ENCODE data around the gene PDE4D.
A peak's percentile ranks its signal among the peaks of the same experiment; 100 is the strongest.
"Not testable (repeated sequence)": the region's sequence is repeated elsewhere in the genome, so short reads cannot be mapped to it uniquely, and the experiment has no call there.

PDE4D gene

GRCh38 chr5:59401637-59402036 is 491.9 kb downstream of the PDE4D start:
- Histone ChIP-seq H3K4me2 (ENCODE audit: low read depth, low read length) (no peak overlapping the region), H3F3A (ENCODE audit: insufficient read depth, low read length) (no peaks in the 10 kb centered on the region), H3K79me2 (ENCODE audit: low read length) (no peaks in the 10 kb centered on the region), H3K27me3 (replicated peaks; ENCODE audit: insufficient read depth, low read length) (no peaks in the 10 kb centered on the region), H3K9me2 (replicated peaks; ENCODE audit: insufficient read depth, low read length) (no peaks in the 10 kb centered on the region), H3K36me3 (replicated peaks; ENCODE audit: insufficient read depth, low read length) (no peaks in the 10 kb centered on the region), H2AFZ (ENCODE audit: low read length) (no peak overlapping the region), H3K9me3 (replicated peaks; ENCODE audit: insufficient read depth, low read length) (no peaks in the 10 kb centered on the region), H3K4me3 (ENCODE audit: low read length) (no peak overlapping the region), H3K27ac (ENCODE audit: low read length) (no peak overlapping the region), H4K20me1 (ENCODE audit: insufficient read depth, low read length) (no peaks in the 10 kb centered on the region), H3K9ac (ENCODE audit: low read length) (no peak overlapping the region), H3K4me1 (ENCODE audit: low read length) (no peaks in the 10 kb centered on the region)
- DNase-seq: no peak
- TF ChIP-seq EZH2 (optimal IDR thresholded peaks at IDR 0.05; ENCODE audit: low read depth, low read length) (no peak), EZH2phosphoT487 (IDR thresholded peaks at IDR 0.05; ENCODE audit: low read length) (no peak), CTCF (IDR thresholded peaks at IDR 0.05; ENCODE audit: low read length) (no peak)

GRCh38 chr5:59394956-59395355 is 498.6 kb downstream of the PDE4D start:
- H3K27ac ChIP-seq (ENCODE audit: low read length); H3K9me2 ChIP-seq (replicated peaks; ENCODE audit: insufficient read depth, low read length); DNase-seq; H2AFZ ChIP-seq (ENCODE audit: low read length); H3K9me3 ChIP-seq (replicated peaks; ENCODE audit: insufficient read depth, low read length); H3K27me3 ChIP-seq (replicated peaks; ENCODE audit: insufficient read depth, low read length); H3K4me3 ChIP-seq (ENCODE audit: low read length); H4K20me1 ChIP-seq (ENCODE audit: insufficient read depth, low read length); H3F3A ChIP-seq (ENCODE audit: insufficient read depth, low read length); H3K9ac ChIP-seq (ENCODE audit: low read length); H3K79me2 ChIP-seq (ENCODE audit: low read length); H3K4me2 ChIP-seq (ENCODE audit: low read depth, low read length); H3K36me3 ChIP-seq (replicated peaks; ENCODE audit: insufficient read depth, low read length): not testable (repeated sequence)
- H3K4me1 ChIP-seq (ENCODE audit: low read length): peaks cover 11% of the 10 kb centered on the region; the same call in 1 of the 2 replicates

- H3K27me3 ChIP-seq (replicated peaks; ENCODE audit: insufficient read depth, low read length): no peaks in the 10 kb centered on the region
- H3K36me3 ChIP-seq (replicated peaks; ENCODE audit: insufficient read depth, low read length): no peaks in the 10 kb centered on the region
- no peak overlapping the region for H2AFZ ChIP-seq (ENCODE audit: low read length)
- H3K4me2 ChIP-seq (ENCODE audit: low read depth, low read length): peak overlapping the region; percentile 34; the same call in 1 of the 2 replicates
- no peaks in the 10 kb centered on the region for H3K79me2 ChIP-seq (ENCODE audit: low read length)
- peaks cover 6% of the 10 kb centered on the region; the same call in 1 of the 2 replicates for H3F3A ChIP-seq (ENCODE audit: insufficient read depth, low read length)
- peak; percentile 19 for DNase-seq
- H3K9me2 ChIP-seq (replicated peaks; ENCODE audit: insufficient read depth, low read length): no peaks in the 10 kb centered on the region
- no peak overlapping the region for H3K4me3 ChIP-seq (ENCODE audit: low read length)
- peak overlapping the region; percentile 21; the same call in 1 of the 2 replicates for H3K27ac ChIP-seq (ENCODE audit: low read length)
- no peaks in the 10 kb centered on the region for H3K9me3 ChIP-seq (replicated peaks; ENCODE audit: insufficient read depth, low read length)
- H3K9ac ChIP-seq (ENCODE audit: low read length): no peak overlapping the region
- TF ChIP-seq CTCF (IDR thresholded peaks at IDR 0.05; ENCODE audit: low read length): no peak
- no peaks in the 10 kb centered on the region for H4K20me1 ChIP-seq (ENCODE audit: insufficient read depth, low read length)
- peaks cover 11% of the 10 kb centered on the region; the same call in 1 of the 2 replicates for H3K4me1 ChIP-seq (ENCODE audit: low read length)
Measured at GRCh38 chr5:59393585-59394420, 499.7 kb downstream of the PDE4D start.

- H3K36me3 ChIP-seq (replicated peaks; ENCODE audit: insufficient read depth, low read length): no peaks in the 10 kb centered on the region
- H4K20me1 ChIP-seq (ENCODE audit: insufficient read depth, low read length): no peaks in the 10 kb centered on the region
- no peak overlapping the region for H3K27ac ChIP-seq (ENCODE audit: low read length)
- H3K9me2 ChIP-seq (replicated peaks; ENCODE audit: insufficient read depth, low read length): no peaks in the 10 kb centered on the region
- H2AFZ ChIP-seq (ENCODE audit: low read length): no peak overlapping the region
- no peaks in the 10 kb centered on the region for H3K79me2 ChIP-seq (ENCODE audit: low read length)
- no peak overlapping the region for H3K4me3 ChIP-seq (ENCODE audit: low read length)
- no peak for TF ChIP-seq EZH2 (optimal IDR thresholded peaks at IDR 0.05; ENCODE audit: low read depth, low read length)
- TF ChIP-seq EZH2phosphoT487 (IDR thresholded peaks at IDR 0.05; ENCODE audit: low read length): no peak
- no peak for TF ChIP-seq CTCF (IDR thresholded peaks at IDR 0.05; ENCODE audit: low read length)
- no peak overlapping the region for H3K9ac ChIP-seq (ENCODE audit: low read length)
- no peak overlapping the region for H3K4me2 ChIP-seq (ENCODE audit: low read depth, low read length)
- H3K9me3 ChIP-seq (replicated peaks; ENCODE audit: insufficient read depth, low read length): no peaks in the 10 kb centered on the region
- no peak for DNase-seq
- H3K27me3 ChIP-seq (replicated peaks; ENCODE audit: insufficient read depth, low read length): no peaks in the 10 kb centered on the region
- peaks cover 6% of the 10 kb centered on the region; the same call in 1 of the 2 replicates for H3F3A ChIP-seq (ENCODE audit: insufficient read depth, low read length)
- peaks cover 11% of the 10 kb centered on the region; the same call in 1 of the 2 replicates for H3K4me1 ChIP-seq (ENCODE audit: low read length)
Measured at GRCh38 chr5:59391576-59391975, 501.9 kb downstream of the PDE4D start.

Data from MM.1S (cell line).